Natural killer cell (primary cell): ENCODE data around the gene CHMP3. TPM values are rescaled to one million over a fixed set of nuclear protein-coding genes. Genes with fewer than 3 reads are reported as not detected.

ENCODE experiments used
- ATAC-seq, 3 donors: fragments of 150-1000 bp in 2 of 3; fragments of 200-7000 bp in 1 of 3; cut with Tn5 transposase; 1 replicate in 1 of 3; 2 replicates in 2 of 3; pipeline ENCODE4 v1.10.0; 2021; ENCODE audit warnings: mild to moderate bottlenecking in 2 of 3, moderate library complexity in 2 of 3
- DNase-seq, 2 donors: peaks; one replicate each; pipeline versions ENCODE4 v3.0.0 to v3.0.0-alpha.2; 2013 to 2021; ENCODE audit warnings: mixed read lengths in 1 of 2
- H3K27ac ChIP-seq: one replicate; pipeline ENCODE4 v1.5.1; 2013; ENCODE audit warnings: mild to moderate bottlenecking, low read length
- H3K27me3 ChIP-seq: one replicate; pipeline ENCODE4 v1.6.1; 2013; ENCODE audit warnings: low read length; ENCODE audit not compliant: control insufficient read depth, insufficient read depth
- H3K36me3 ChIP-seq: one replicate; pipeline ENCODE4 v1.6.1; 2013; ENCODE audit warnings: low read length; ENCODE audit not compliant: control insufficient read depth, insufficient read depth
- H3K4me1 ChIP-seq: one replicate; pipeline ENCODE4 v1.6.1; 2013; ENCODE audit warnings: low read length; ENCODE audit not compliant: control insufficient read depth, insufficient read depth
- H3K4me3 ChIP-seq: one replicate; pipeline ENCODE4 v1.5.1; 2013; ENCODE audit warnings: low read length
- H3K9me3 ChIP-seq: one replicate; pipeline ENCODE4 v1.6.1; 2013; ENCODE audit warnings: low read length; ENCODE audit not compliant: control insufficient read depth, insufficient read depth
- H3K27ac Mint-ChIP-seq, 2 donors: one replicate each; pipeline ENCODE4 v1.8.0; 2022; ENCODE audit warnings: mild to moderate bottlenecking in 2 of 2, mixed read lengths in 2 of 2, moderate library complexity in 1 of 2
- H3K27me3 Mint-ChIP-seq, 2 donors: one replicate each; pipeline ENCODE4 v1.8.0; 2022; ENCODE audit warnings: low read depth in 2 of 2, mixed read lengths in 2 of 2
- H3K36me3 Mint-ChIP-seq: one replicate; pipeline ENCODE4 v1.8.0; 2022; ENCODE audit warnings: mixed read lengths
- H3K4me1 Mint-ChIP-seq, 2 donors: one replicate each; pipeline ENCODE4 v1.8.0; 2022; ENCODE audit warnings: mixed read lengths in 2 of 2
- H3K4me3 Mint-ChIP-seq: one replicate; pipeline ENCODE4 v1.8.0; 2022; ENCODE audit warnings: mild to moderate bottlenecking, moderate library complexity, mixed read lengths
- H3K9me3 Mint-ChIP-seq, 2 donors: one replicate each; pipeline ENCODE4 v1.8.0; 2022; ENCODE audit warnings: mixed read lengths in 2 of 2
- WGBS: methylation state at CpG from one replicate; pipeline ENCODE4 v1.1.7; 2013; ENCODE audit warnings: missing lambda C conversion rate; ENCODE audit not compliant: insufficient coverage; 5-methylcytosine and 5-hydroxymethylcytosine counted together
- intact Hi-C: fragments of 100-400 bp; cut with micrococcal nuclease; formaldehyde crosslinking; loops from one replicate; pipeline ENCODE4 v1.14.2; 2022
- total RNA-seq, 4 donors: library from RNA; stranded (reverse); fragments of 120-200 nt in 1 of 4; gene quantifications; one replicate each; pipeline versions ENCODE4 v1.2.3 to v1.2.4, GENCODE V29; 2013 to 2022
- TF ChIP-seq, protein P1 (sequence below): fragments of 200-600 bp; IDR thresholded peaks from one replicate; pipeline ENCODE4 v1.8.0; 2022; ENCODE audit warnings: antibody characterized with exemption

CHMP3 gene
- 10 to 100 TPM; 47.4 to 50.3 (median 49.3) TPM for total RNA-seq
- total RNA-seq (2013), result 95.2 TPM

DNA sequence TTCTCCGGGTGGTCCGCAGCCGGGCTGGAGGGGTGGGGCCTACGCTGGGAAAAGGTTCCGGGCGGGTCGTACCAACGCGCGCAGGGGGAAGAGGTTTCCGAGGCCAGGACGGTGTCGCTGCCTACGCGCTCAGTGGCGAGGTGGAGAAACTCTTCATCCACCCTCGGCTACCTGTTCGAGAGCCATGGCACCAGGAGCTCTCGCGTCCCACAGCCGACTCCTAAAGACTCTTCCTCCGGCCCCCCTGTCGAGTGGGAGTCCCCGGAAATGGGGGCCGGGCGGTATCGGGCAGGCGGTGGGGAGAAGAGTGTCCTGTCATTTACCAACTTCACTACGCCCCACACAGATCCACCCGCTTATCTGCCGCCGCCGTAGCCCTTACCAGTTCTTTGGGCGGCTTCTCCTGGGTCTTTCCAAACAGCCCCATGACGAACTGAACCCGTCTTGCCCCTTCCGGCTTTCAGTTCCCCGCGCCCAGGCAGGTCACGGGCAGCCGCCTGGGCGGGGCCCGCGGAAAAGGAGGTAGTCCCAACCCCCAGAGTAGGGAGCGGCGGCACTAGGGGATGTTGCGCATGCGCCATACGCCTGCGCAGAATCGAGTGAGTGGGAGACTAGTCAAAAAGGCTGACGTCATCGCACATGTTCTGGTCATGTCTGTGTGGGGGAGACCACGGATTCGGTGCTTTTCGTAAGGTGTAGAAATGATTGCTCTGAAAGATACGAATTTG lies at the start of gene CHMP3:
Gene CHMP3 (minus strand): TSS at position 522 of the 728 bp plus-strand sequence. CDS start 95 bp downstream, at position 427.
- ATAC-seq, result peak; percentile 86 to 94 (median 88)
- H3K27ac Mint-ChIP-seq, result peak within 1 kb of the TSS; percentile 96 to 99
- H3K4me3 ChIP-seq, result peak within 1 kb of the TSS; percentile 92
- WGBS, result under 1% methylated on average over 57 of the region's 57 CpGs
- peak; percentile 95 to 100 for DNase-seq
- peaks cover 3% of the 10 kb centered on the region for H3K27me3 ChIP-seq
- H3K4me3 Mint-ChIP-seq, result peak within 1 kb of the TSS; percentile 96
- H3K36me3 Mint-ChIP-seq, result no peaks in the 10 kb centered on the region
- TF ChIP-seq, protein P1, sequence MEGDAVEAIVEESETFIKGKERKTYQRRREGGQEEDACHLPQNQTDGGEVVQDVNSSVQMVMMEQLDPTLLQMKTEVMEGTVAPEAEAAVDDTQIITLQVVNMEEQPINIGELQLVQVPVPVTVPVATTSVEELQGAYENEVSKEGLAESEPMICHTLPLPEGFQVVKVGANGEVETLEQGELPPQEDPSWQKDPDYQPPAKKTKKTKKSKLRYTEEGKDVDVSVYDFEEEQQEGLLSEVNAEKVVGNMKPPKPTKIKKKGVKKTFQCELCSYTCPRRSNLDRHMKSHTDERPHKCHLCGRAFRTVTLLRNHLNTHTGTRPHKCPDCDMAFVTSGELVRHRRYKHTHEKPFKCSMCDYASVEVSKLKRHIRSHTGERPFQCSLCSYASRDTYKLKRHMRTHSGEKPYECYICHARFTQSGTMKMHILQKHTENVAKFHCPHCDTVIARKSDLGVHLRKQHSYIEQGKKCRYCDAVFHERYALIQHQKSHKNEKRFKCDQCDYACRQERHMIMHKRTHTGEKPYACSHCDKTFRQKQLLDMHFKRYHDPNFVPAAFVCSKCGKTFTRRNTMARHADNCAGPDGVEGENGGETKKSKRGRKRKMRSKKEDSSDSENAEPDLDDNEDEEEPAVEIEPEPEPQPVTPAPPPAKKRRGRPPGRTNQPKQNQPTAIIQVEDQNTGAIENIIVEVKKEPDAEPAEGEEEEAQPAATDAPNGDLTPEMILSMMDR, result no peak
- H3K9me3 Mint-ChIP-seq, result no peaks in the 10 kb centered on the region
- no peaks in the 10 kb centered on the region for H3K9me3 ChIP-seq
- H3K36me3 ChIP-seq, result no peaks in the 10 kb centered on the region
- peak within 1 kb of the TSS; percentile 99 for H3K27ac ChIP-seq
- peaks cover 3 to 21% of the 10 kb centered on the region in 2 donors for H3K27me3 Mint-ChIP-seq
- peaks cover 28 to 34% of the 10 kb centered on the region in 2 donors for H3K4me1 Mint-ChIP-seq
- intact Hi-C loops, result loop anchor here (1.0 to 2.0 kb wide), 2 partner anchors 60 to 121 kb away; partner anchors contain the start of gene RNF103
- H3K4me1 ChIP-seq, result peaks cover 11% of the 10 kb centered on the region

DNA sequence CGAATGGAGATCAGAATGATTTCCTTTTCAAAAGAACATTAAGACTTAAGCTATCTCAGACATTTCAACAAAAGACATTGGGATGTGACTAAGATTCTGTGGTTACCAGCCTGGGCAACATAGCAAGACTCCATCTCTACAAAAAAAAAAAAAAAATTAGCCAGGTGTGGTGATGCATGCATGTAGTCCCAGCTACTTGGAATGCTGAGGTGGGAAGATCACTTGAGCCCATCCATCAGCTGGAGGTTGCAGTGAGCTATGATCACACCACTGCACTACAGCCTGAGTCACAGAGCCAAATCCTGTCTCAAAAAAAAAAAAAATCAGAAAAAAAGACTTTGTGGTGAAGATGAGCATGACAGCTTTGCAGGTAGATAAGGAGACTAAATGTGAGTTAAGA lies 47.6 kb upstream of the CHMP3 start:
- Mint-ChIP-seq H3K4me1 (peaks cover 6 to 26% of the 10 kb centered on the region in 2 donors), H3K27me3 (no peaks in the 10 kb centered on the region), H3K27ac (peak overlapping the region in 1 of 2 donors; percentile 21), H3K9me3 (no peaks in the 10 kb centered on the region), H3K36me3 (peaks cover 19% of the 10 kb centered on the region), H3K4me3 (no peak overlapping the region)
- no peak for DNase-seq
- no peaks in the 10 kb centered on the region for H3K9me3 ChIP-seq
- WGBS, result no CpG with 5 or more reads among the region's 1 CpG
- H3K36me3 ChIP-seq, result peaks cover 45% of the 10 kb centered on the region
- no peaks in the 10 kb centered on the region for H3K27me3 ChIP-seq
- no peak overlapping the region for H3K4me3 ChIP-seq
- TF ChIP-seq, protein P1, result no peak
- intact Hi-C loops, result no loop called here
- ATAC-seq, result no peak
- no peaks in the 10 kb centered on the region for H3K4me1 ChIP-seq
- no peak overlapping the region for H3K27ac ChIP-seq

DNA sequence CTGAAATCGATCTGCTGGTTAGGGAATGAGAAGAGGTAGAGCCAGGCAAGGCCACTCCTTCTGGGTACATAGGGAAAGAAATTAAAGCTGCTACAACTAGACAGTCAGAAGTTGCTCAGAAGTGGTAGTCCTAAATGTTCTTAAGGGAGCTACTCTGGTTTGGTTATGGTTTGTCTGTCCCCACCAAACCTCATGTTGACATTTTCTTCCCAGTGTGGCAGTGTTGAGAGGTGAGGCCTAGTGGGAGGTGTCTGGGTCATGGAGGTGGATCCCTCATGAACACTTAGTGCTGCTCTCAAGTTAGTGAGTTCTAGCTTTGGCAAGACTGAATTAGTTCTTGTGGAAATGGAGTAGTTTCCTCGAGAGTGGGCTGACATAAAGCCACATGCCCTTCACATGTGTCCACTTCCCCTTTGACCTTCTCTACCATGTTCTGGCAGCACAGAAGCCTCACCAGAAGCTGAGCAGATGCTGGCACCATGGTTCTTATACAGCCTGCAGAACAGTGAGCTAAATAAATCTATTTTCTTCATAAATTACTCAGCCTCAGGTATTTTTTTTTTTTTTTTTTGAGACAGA lies 45.7 kb upstream of the CHMP3 start:
- Mint-ChIP-seq H3K4me3 (no peak overlapping the region), H3K4me1 (peaks cover 6 to 22% of the 10 kb centered on the region in 2 donors), H3K36me3 (peaks cover 34% of the 10 kb centered on the region), H3K27me3 (no peaks in the 10 kb centered on the region), H3K27ac (no peak overlapping the region), H3K9me3 (no peaks in the 10 kb centered on the region)
- Histone ChIP-seq H3K4me1 (no peaks in the 10 kb centered on the region), H3K36me3 (peaks cover 46% of the 10 kb centered on the region), H3K9me3 (no peaks in the 10 kb centered on the region), H3K27ac (no peak overlapping the region), H3K4me3 (no peak overlapping the region), H3K27me3 (no peaks in the 10 kb centered on the region)
- ATAC-seq (no peak), DNase-seq (no peak)
- intact Hi-C loops, result no loop called here
- TF ChIP-seq, protein P1, result no peak
- WGBS, result 93% methylated on average over 2 of the region's 2 CpGs
